Stimulated activated CD4-positive, alpha-beta T cell treated with anti-CD3 and anti-CD28 coated beads, Interleukin-2, amount 100 ng/mL, for 24 hours (primary cell): ENCODE results near the gene ANKUB1.

Experiments
- DNase-seq, 2 donors: peaks; one replicate each; pipeline ENCODE4 v3.0.0-alpha.2; 2020

The ANKUB1 gene

GRCh38 chr3:149808209-149808829 is 16.0 kb upstream of the ANKUB1 start:
- DNase-seq, result peak; percentile 54 to 65

GRCh38 chr3:149806171-149806778 is 13.9 kb upstream of the ANKUB1 start:
- DNase-seq, result no peak

GRCh38 chr3:149801639-149802038 is 9.3 kb upstream of the ANKUB1 start:
- DNase-seq, result no peak

GRCh38 chr3:149801195-149801594 is 8.8 kb upstream of the ANKUB1 start:
- DNase-seq, result no peak

GRCh38 chr3:149800693-149801092 is 8.3 kb upstream of the ANKUB1 start:
- no peak for DNase-seq

GRCh38 chr3:149796026-149796425 is 3.7 kb upstream of the ANKUB1 start:
- no peak for DNase-seq

GRCh38 chr3:149790698-149791097 is 1.7 kb downstream of the ANKUB1 start:
- DNase-seq, result no peak

GRCh38 chr3:149790268-149790667 is 2.1 kb downstream of the ANKUB1 start:
- no peak for DNase-seq

- DNase-seq, result no peak
Measured at GRCh38 chr3:149784064-149784704, 8.2 kb downstream of the ANKUB1 start.

- DNase-seq, result no peak
Measured at GRCh38 chr3:149783576-149783975, 8.8 kb downstream of the ANKUB1 start.

GRCh38 chr3:149781741-149782140 is 10.6 kb downstream of the ANKUB1 start:
- no peak for DNase-seq

- no peak for DNase-seq
Measured at GRCh38 chr3:149781211-149781610, 11.1 kb downstream of the ANKUB1 start.

- no peak for DNase-seq
Measured at GRCh38 chr3:149777414-149778214, 14.7 kb downstream of the ANKUB1 start.

GRCh38 chr3:149776170-149776569 is 16.2 kb downstream of the ANKUB1 start:
- no peak for DNase-seq

- DNase-seq, result no peak
Measured at GRCh38 chr3:149772861-149773260, 19.5 kb downstream of the ANKUB1 start.

- peak; percentile 44 to 52 for DNase-seq
Measured at GRCh38 chr3:149771652-149772271, 20.6 kb downstream of the ANKUB1 start.

GRCh38 chr3:149770246-149770645 is 22.1 kb downstream of the ANKUB1 start:
- no peak for DNase-seq

- DNase-seq, result no peak
Measured at GRCh38 chr3:149768704-149769103, 23.6 kb downstream of the ANKUB1 start.

- no peak for DNase-seq
Measured at GRCh38 chr3:149767720-149768119, 24.6 kb downstream of the ANKUB1 start.

- no peak for DNase-seq
Measured at GRCh38 chr3:149765762-149766334, 26.5 kb downstream of the ANKUB1 start.

- DNase-seq, result no peak
Measured at GRCh38 chr3:149764302-149764701, 28.1 kb downstream of the ANKUB1 start.

GRCh38 chr3:149763565-149764195 is 28.7 kb downstream of the ANKUB1 start:
- no peak for DNase-seq
